Activated CD4-positive, alpha-beta T cell treated with anti-CD3 and anti-CD28 coated beads, Interleukin-2, Interleukin-6, amounts not matched to agents 100 ng/mL and 50 ng/mL, durations not matched to agents 16 hours and 8 hours (primary cell): ENCODE measurements around the gene PARP6.
"Not testable (repeated sequence)": the region's sequence is repeated elsewhere in the genome, so short reads cannot be mapped to it uniquely, and the experiment has no call there.

ENCODE experiments used
- DNase-seq: peaks from one replicate; pipeline ENCODE4 v3.0.0-alpha.2; 2020

The PARP6 gene

DNA sequence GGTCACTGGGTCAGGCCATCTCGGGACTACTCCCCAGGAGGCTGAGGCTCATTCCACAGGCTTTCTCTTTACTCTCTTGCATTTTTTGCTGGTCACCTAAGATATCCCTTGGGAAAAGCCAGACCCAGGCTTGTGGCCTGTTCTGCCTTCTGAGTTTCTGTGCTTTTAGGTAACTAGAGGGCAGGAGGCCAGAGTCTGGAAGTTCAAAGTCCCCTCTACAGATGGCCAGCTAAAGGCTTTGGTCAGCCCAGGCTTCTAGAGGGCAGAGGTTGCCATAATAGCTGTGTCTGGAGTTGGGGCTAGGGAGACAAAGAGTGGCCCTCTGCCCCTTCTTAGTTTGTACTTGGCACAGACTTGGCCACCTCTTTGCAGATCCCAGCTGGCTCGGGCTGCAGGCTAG lies 8.4 kb upstream of the PARP6 start:
- no peak for DNase-seq

DNA sequence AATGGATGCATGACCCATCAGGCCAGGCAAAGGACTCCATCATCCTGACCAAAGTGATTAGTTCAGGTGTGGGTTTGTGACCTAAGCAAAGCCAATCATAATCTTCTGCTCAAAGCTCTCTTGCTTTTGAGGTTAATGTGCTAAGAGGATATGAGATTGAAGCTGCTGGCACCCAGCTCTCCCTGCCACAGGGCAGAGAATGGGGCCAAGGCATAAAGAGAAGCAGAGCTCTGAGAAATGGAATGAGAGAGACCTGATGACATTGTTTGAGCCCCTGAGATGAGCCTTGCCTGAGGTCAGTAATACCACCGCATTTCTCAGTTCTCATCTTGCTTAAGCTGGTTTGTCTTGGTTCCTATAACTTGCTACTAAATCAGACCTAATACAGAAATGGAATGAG lies 6.4 kb upstream of the PARP6 start:
- DNase-seq, result no peak

DNA sequence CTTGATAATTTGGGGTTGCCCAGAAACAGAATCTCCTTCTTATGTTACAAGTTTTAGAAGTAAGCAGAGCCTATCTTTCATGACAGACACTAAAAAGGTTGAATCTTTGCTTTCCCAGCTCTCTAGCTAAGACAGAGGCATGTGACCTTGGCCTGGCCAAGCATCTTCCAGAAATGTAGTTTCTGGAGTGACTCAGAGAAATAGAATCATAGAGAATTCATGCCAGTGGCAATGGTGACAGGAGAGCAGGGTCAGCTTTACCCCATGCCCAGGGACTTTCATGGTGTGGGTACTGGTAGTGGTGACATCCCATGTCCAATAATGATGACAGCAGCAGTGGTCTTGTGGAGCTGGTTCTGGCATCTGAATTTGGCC lies 4.0 kb upstream of the PARP6 start:
- no peak for DNase-seq

GRCh38 chr15:72275635-72276325 lies 3.4 kb upstream of the PARP6 start:
- not testable (repeated sequence) for DNase-seq

GRCh38 chr15:72272997-72273352 lies 621 bp upstream of the PARP6 start:
- DNase-seq, result no peak

- peak; percentile 23 for DNase-seq
Observed at GRCh38 chr15:72271895-72272212, 500 bp downstream of the PARP6 start.

DNA sequence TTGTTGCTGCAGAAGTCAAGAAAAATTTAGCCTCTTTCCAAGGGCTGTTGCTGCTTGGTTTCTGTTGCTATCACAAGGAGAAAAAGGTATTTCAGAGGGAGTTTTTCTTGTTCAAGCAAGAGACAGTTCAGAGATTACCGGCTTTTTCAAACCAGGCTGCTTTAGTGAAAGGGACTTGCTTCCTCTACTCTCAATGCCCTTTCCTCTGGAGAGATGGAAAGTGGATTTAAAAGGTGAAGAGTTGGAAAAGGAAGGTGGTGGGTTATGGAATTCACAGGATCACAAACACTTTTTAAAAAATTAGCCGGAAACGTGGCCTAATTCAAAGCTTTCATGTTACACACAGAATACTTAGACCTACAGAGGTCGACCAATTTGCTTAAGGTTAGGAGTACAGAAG lies 1.1 kb downstream of the PARP6 start:
- no peak for DNase-seq

- DNase-seq, result no peak
Observed at GRCh38 chr15:72269739-72270138, 2.6 kb downstream of the PARP6 start.

DNA sequence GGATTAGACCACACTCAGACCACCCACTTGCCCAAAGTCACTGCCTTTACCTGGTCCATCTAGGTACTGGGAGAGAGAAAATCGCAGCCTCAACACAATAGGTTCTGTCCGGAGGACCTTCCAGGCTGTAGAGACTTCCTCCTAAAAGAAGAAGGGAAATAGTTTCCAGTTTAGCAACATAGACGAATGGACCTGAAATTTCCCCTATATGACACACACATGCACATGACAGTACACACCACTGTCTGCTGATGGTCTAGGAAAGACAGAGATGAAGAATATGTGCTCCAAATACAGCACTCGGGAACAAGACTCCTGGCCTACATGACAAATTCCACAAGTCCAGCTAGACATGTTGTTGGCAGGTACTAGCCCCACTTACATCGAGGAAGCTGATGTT lies 7.3 kb downstream of the PARP6 start:
- no peak for DNase-seq

DNA sequence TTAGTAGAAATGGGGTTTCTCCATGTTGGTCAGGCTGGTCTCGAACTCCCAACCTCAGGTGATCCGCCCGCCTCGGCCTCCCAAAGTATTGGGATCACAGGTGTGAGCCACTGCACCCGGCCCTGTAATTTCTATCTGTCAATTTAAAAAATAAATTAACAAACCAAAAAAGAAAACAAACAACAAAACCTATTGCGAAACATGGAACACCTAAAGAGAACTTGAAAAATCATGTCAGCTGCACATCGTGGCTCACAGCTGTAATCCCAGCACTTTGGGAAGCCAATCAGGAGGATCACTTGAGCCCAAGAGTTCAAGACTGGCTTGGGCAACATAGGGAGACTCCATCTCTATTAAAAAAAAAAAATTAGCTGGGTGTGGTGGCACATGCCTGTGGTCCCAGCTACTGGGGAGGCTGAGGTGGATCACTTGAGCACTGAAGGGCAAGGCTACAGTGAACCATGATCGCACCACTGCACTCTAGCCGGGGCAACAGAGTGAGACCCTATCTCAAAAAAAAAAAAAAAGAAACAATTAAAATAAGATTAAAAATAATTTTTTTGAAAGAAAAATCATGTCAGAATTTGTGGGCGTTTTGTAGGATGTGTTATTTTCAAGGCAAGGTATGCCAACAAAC lies 19.6 kb downstream of the PARP6 start:
- no peak for DNase-seq

GRCh38 chr15:72249142-72249810 lies 23.1 kb downstream of the PARP6 start:
- no peak for DNase-seq

GRCh38 chr15:72248514-72248913 lies 23.8 kb downstream of the PARP6 start:
- no peak for DNase-seq

DNA sequence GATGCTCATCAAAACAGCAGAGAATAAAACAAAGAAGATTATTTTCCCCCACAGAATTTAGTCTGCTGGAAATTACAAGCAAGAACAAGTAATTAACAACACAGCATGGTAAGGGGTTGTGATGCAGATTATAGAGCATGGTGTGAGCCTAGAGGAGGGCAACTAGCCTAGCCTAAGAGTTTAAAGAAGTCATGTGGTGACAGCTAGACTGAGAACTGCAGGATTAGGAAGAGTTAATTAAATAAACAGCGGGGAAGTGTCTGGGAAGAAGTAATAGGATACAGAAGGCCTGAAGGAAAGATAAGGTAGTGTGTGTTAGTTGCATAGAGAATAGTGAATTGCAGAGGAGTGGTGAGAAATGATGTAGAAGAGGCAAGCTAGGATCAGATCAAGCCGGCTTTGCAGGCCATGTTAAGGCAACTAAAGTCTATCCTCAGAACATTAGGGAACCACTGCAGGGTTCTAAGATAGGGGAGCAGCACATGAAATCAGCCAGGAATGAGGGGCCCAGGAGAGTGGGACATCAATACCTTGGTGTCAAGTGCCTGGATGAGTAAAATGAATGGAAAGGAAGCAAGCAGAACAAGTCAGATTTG lies 29.5 kb downstream of the PARP6 start:
- no peak for DNase-seq

- DNase-seq, result no peak
Observed at GRCh38 chr15:72239652-72240051, 32.7 kb downstream of the PARP6 start.

- DNase-seq, result no peak
Observed at GRCh38 chr15:72238586-72238985, 33.8 kb downstream of the PARP6 start.

GRCh38 chr15:72237853-72238224 lies 34.5 kb downstream of the PARP6 start:
- DNase-seq, result peak; percentile 19

DNA sequence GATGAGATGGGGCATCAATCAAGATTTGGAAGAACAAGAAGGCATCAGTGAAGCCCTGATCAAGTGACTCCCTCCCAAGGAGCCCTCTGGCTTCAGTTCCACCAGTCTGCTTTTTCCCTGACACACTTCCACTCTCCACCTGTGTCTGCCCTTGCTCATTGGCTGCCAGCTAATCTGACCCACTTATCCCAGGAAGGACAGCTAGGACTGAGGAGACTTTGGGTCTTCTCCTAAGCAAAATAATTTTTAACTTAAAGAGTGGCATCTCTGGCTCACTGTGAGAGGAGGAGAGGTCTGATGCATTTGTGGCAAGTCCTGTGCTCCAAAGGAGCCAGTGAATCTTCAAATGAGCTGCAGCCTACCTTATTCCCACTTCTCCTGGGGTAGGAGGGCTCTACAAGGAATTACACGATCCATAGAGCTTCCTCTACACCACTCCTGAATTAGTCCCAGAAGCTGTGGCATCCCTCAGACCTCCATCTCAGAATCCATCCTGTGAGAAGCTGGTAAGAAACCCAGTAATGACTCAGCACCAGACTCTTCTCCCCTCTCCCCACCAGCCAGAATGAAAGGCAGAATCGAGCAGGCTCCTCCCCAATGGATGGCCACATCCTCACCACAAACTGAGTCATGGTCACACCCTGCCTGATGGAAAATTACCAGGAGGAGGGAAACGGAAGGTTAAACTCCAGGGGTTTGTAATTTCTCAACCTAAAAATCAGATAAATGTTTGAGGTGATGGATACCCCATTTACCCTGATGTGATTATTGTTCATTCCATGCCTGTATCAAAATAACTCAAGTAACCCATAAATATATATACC lies 35.1 kb downstream of the PARP6 start:
- peak; percentile 94 for DNase-seq

DNA sequence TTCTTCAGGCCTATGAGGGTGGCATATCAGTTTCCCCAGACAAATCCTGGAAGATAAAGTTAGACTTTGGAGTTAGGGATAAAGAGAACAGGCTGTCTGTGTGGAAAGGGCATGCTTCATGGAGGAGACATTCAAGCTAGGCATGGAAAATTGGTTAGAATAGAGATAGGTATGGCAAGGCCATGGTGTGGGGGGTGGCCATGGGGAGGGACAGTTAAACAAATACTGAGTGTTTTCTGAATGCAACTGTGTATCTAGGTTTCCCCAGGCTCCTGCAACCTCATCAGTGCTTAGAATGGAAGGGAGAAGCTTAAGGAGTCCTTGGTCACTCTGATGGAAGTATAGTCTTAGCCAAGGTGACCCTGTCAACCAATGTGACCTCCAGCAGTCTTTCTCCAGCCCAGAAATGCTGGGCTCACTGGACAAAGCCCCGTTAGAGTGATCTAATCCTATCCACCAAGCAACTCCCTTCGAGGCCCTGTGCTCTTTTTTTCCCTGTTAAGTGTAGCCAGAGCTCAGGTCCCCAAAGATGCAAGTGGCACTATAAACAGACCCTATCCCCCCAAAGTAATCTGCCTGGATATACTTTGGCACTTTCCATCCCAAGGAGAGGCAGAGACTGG lies 35.9 kb downstream of the PARP6 start:
- no peak for DNase-seq

GRCh38 chr15:72235298-72235697 lies 37.1 kb downstream of the PARP6 start:
- DNase-seq, result no peak

GRCh38 chr15:72233769-72234168 lies 38.6 kb downstream of the PARP6 start:
- DNase-seq, result no peak

GRCh38 chr15:72231833-72232478 lies 40.4 kb downstream of the PARP6 start:
- DNase-seq, result peak; percentile 75

- DNase-seq, result peak; percentile 99
Observed at GRCh38 chr15:72231066-72231832, 41.1 kb downstream of the PARP6 start, which contains the start of gene PKM. PKM (minus strand) TSS chr15:72231190; CDS start chr15:72219097, 12,093 bp downstream.
